ENCODE results near the gene MLLT11.

MLLT11 gene

GRCh38 chr1:151060007-151060656 lies at the start of gene MLLT11:
Gene MLLT11, plus strand, starts transcription at chr1:151060397. Its CDS starts 6,828 bp downstream, at chr1:151067225.
- peak; percentile 14 for DNase-seq

- no peak for DNase-seq
These were observed 48.9 kb upstream of the MLLT11 start for GRCh38 chr1:151011154-151011850.

GRCh38 chr1:151012684-151013471 lies 47.3 kb upstream of the MLLT11 start:
- DNase-seq, result no peak

- DNase-seq, result no peak
These were observed 46.7 kb upstream of the MLLT11 start for GRCh38 chr1:151013518-151013917.

- peak; percentile 81 for DNase-seq
These were observed 35.6 kb upstream of the MLLT11 start for GRCh38 chr1:151024540-151025146.

- no peak for DNase-seq
These were observed 33.7 kb upstream of the MLLT11 start for GRCh38 chr1:151026460-151026859.

GRCh38 chr1:151032164-151032563 lies 28.0 kb upstream of the MLLT11 start:
- DNase-seq, result no peak

- DNase-seq, result no peak
These were observed 25.0 kb upstream of the MLLT11 start for GRCh38 chr1:151035167-151035566.

GRCh38 chr1:151036356-151036755 lies 23.8 kb upstream of the MLLT11 start, which contains the start of gene BNIPL:
Gene BNIPL, plus strand, starts transcription at chr1:151036586. Its CDS starts 140 bp downstream, at chr1:151036726.
- DNase-seq, result no peak

GRCh38 chr1:151037032-151037431 lies 23.2 kb upstream of the MLLT11 start:
- no peak for DNase-seq

- no peak for DNase-seq
These were observed 20.7 kb upstream of the MLLT11 start for GRCh38 chr1:151039521-151039920.

GRCh38 chr1:151043163-151043562 lies 17.0 kb upstream of the MLLT11 start:
- DNase-seq, result no peak

GRCh38 chr1:151047591-151047924 lies 12.6 kb upstream of the MLLT11 start, which contains the start of gene C1orf56:
Gene C1orf56, plus strand, starts transcription at chr1:151047751. Its CDS starts 97 bp downstream, at chr1:151047848.
- peak; percentile 65 for DNase-seq

- DNase-seq, result peak; percentile 60
These were observed 12.1 kb upstream of the MLLT11 start for GRCh38 chr1:151047925-151048644.

GRCh38 chr1:151048645-151049032 lies 11.6 kb upstream of the MLLT11 start:
- DNase-seq, result no peak

- no peak for DNase-seq
These were observed 10.7 kb upstream of the MLLT11 start for GRCh38 chr1:151049458-151049857.

GRCh38 chr1:151050051-151050688 lies 10.0 kb upstream of the MLLT11 start:
- DNase-seq, result no peak

GRCh38 chr1:151051356-151052009 lies 8.7 kb upstream of the MLLT11 start:
- no peak for DNase-seq

GRCh38 chr1:151054971-151055547 lies 5.1 kb upstream of the MLLT11 start:
- no peak for DNase-seq

- DNase-seq, result no peak
These were observed 4.6 kb upstream of the MLLT11 start for GRCh38 chr1:151055581-151055980.

GRCh38 chr1:151056149-151056548 lies 4.0 kb upstream of the MLLT11 start:
- peak; percentile 11 for DNase-seq
